Adrenal gland (tissue), 12 donors: ENCODE measurements around the gene EIF4G3. TPM values are rescaled to one million over a fixed set of nuclear protein-coding genes. Genes with fewer than 3 reads are reported as not detected.
"Not testable (repeated sequence)": the region's sequence is repeated elsewhere in the genome, so short reads cannot be mapped to it uniquely, and the experiment has no call there.

Experiments used
- DNase-seq, 7 donors: peaks; one replicate each; pipeline ENCODE4 v3.0.0-alpha.2; 2019 to 2020
- H3K27ac ChIP-seq, 5 donors: fragments of 200-600 bp; sonication (generic) in 4 of 5; 1 replicate in 3 of 5; 2 replicates in 2 of 5; pipeline versions ENCODE4 v1.5.1 to v1.8.0; 2016 to 2020; ENCODE audit warnings: mild to moderate bottlenecking in 1 of 5
- H3K27me3 ChIP-seq: fragments of 200-600 bp; 2 replicates; pipeline ENCODE4 v1.8.0; 2021
- H3K36me3 ChIP-seq, 2 donors: fragments of 200-600 bp; replicated peaks in 1 of 2; 1 replicate in 1 of 2; 2 replicates in 1 of 2; pipeline versions ENCODE4 v1.5.1 to v1.8.0; 2018 to 2022
- H3K4me1 ChIP-seq, 2 donors: fragments of 200-600 bp; replicated peaks in 1 of 2; 1 replicate in 1 of 2; 2 replicates in 1 of 2; pipeline versions ENCODE4 v1.5.1 to v1.8.0; 2018 to 2021
- H3K4me3 ChIP-seq, 4 donors: fragments of 200-600 bp; sonication (generic) in 3 of 4; one replicate each; pipeline ENCODE4 v1.5.1; 2016 to 2018
- H3K9me3 ChIP-seq, 3 donors: fragments of 200-600 bp; sonication (generic) in 1 of 3; replicated peaks in 1 of 3; 1 replicate in 2 of 3; 2 replicates in 1 of 3; pipeline versions ENCODE4 v1.5.1 to v1.8.0; 2016 to 2021
- CTCF ChIP-seq, 6 experiments: fragments of 450-650 bp in 4 of 6; fragments of 200-600 bp in 2 of 6; sonication (generic) in 1 of 6; IDR thresholded peaks; 1 replicate in 5 of 6; 2 replicates in 1 of 6; pipeline versions ENCODE4 v1.5.1 to v1.8.0; 2016 to 2021; ENCODE audit warnings: antibody characterized with exemption in 6 of 6, mild to moderate bottlenecking in 2 of 6, moderate library complexity in 1 of 6
- POLR2A ChIP-seq, 2 donors: fragments of 450-650 bp; IDR thresholded peaks; one replicate each; pipeline ENCODE4 v1.6.1; 2017; ENCODE audit warnings: antibody characterized with exemption in 2 of 2, mild to moderate bottlenecking in 2 of 2, moderate library complexity in 1 of 2
- WGBS, 4 donors: extraction: QIAGEN DNeasy Blood & Tissue Kit in 2 of 4; methylation state at CpG; one replicate each; pipeline versions ENCODE4 v1.1.5 to v1.1.7; 2013 to 2017; 5-methylcytosine and 5-hydroxymethylcytosine counted together
- intact Hi-C, 2 donors: fragments of 100-400 bp; cut with DNase I; formaldehyde crosslinking; loops; one replicate each; pipeline versions ENCODE4 v1.14.1 to v1.15.0; 2022 to 2023
- polyA plus RNA-seq, 3 donors: library from polyadenylated mRNA; stranded (reverse); fragments of 200-250 nt in 2 of 3; fragments of 350-450 nt in 1 of 3; fragmentation: Illumina TruSeq in 1 of 3; extraction: RNeasy Lipid Tissue Mini Kit (QIAGEN cat#74804) in 1 of 3; gene quantifications; one replicate each; pipeline ENCODE4 v1.2.3, GENCODE V29; 2013 to 2014
- total RNA-seq, 9 donors: library from RNA; depleted of rRNA in 4 of 9; stranded (reverse); fragments of >200 nt in 4 of 9; fragments of 120-200 nt in 1 of 9; fragmentation: NEBNext Ultra II Directional in 1 of 9; extraction: Animal tissue kit (Norgen Biotek cat#: 25700) in 1 of 9; gene quantifications; one replicate each; pipeline versions ENCODE4 v1.1.0 to v1.2.4, GENCODE V29; 2013 to 2023
- donor health status: healthy with polysubstance abuse.
- donor health status: Bipolar disorder and iron deficiency.
- donor health status: DM: yes; HTN: yes; CAD: no.
- donor health status: DM: no; HTN: no; CAD: no.
- donor health status: DM: no; HTN: no; CAD: no.
- donor health status: DM: yes; HTN: yes; CAD: no.

The EIF4G3 gene
- total and polyA plus RNA-seq, 12 donors: 30.7 to 58.7 (median 51.6) TPM

GRCh38 chr1:21184276-21184675 lies 7.6 kb upstream of the EIF4G3 start:
- intact Hi-C loops: loop anchor here in 1 of 2 donors (10.0 kb wide), 1 partner anchor 199 kb away; no protein-coding TSS in a partner anchor
- H3K9me3 ChIP-seq: no peaks in the 10 kb centered on the region
- peak in 1 of 7 donors; percentile 4 for DNase-seq
- no peak overlapping the region for H3K27ac ChIP-seq
- no peak overlapping the region for H3K4me3 ChIP-seq
- H3K27me3 ChIP-seq: no peaks in the 10 kb centered on the region
- no peaks in the 10 kb centered on the region for H3K4me1 ChIP-seq
- no peaks in the 10 kb centered on the region for H3K36me3 ChIP-seq
- no peak for TF ChIP-seq POLR2A (IDR thresholded peaks at IDR 0.05)
- TF ChIP-seq CTCF (IDR thresholded peaks at IDR 0.05): no peak
- 42 to 72% (median 56%) methylated on average over 1 of the region's 1 CpG for WGBS, 4 donors

GRCh38 chr1:21182181-21182731 lies 5.6 kb upstream of the EIF4G3 start:
- TF ChIP-seq CTCF (IDR thresholded peaks at IDR 0.05) (no peak), POLR2A (IDR thresholded peaks at IDR 0.05) (no peak)
- Histone ChIP-seq H3K27ac (peak overlapping the region in 1 of 5 donors; percentile 44), H3K9me3 (no peaks in the 10 kb centered on the region), H3K4me1 (peaks cover 0 to 2% of the 10 kb centered on the region in 2 donors), H3K4me3 (no peak overlapping the region), H3K27me3 (no peaks in the 10 kb centered on the region), H3K36me3 (no peaks in the 10 kb centered on the region)
- 74 to 89% (median 79%) methylated on average over 7 of the region's 7 CpGs for whole genome bisulfite sequencing, 4 donors
- DNase-seq: peak in 2 of 7 donors; percentile 8 to 52
- intact Hi-C loops: loop anchor here in 1 of 2 donors (10.0 kb wide), 1 partner anchor 197 kb away; no protein-coding TSS in a partner anchor

GRCh38 chr1:21178271-21178670 lies 1.6 kb upstream of the EIF4G3 start:
- H3K27ac ChIP-seq, intact Hi-C loops, H3K36me3 ChIP-seq, H3K9me3 ChIP-seq, H3K27me3 ChIP-seq, H3K4me3 ChIP-seq: not testable (repeated sequence)
- WGBS, 4 donors: 92 to 97% (median 96%) methylated on average over 16 of the region's 16 CpGs
- DNase-seq: peak in 1 of 7 donors; percentile 51
- H3K4me1 ChIP-seq: peaks cover 0 to 25% of the 10 kb centered on the region in 2 donors

- Histone ChIP-seq H3K27me3 (no peaks in the 10 kb centered on the region), H3K9me3 (no peaks in the 10 kb centered on the region), H3K4me3 (peak overlapping the region; percentile 54 to 93 (median 71)), H3K27ac (peak overlapping the region; percentile 74 to 96 (median 91)), H3K36me3 (no peaks in the 10 kb centered on the region), H3K4me1 (peaks cover 1 to 40% of the 10 kb centered on the region in 2 donors)
- intact Hi-C loops: no loop called here
- 0 to 1% (median 1%) methylated on average over 9 to 62 of the region's 69 CpGs for WGBS, 4 donors
- peak; percentile 37 to 64 (median 49) for DNase-seq
- TF ChIP-seq CTCF (IDR thresholded peaks at IDR 0.05) (peak in 4 of 6 experiments; percentile 6 to 22 (median 10)), POLR2A (IDR thresholded peaks at IDR 0.05) (peak in 1 of 2 donors; percentile 15)
These were observed 771 bp downstream of the EIF4G3 start for GRCh38 chr1:21175670-21176581.
